Measurements from ENCODE around the gene UFSP2.

UFSP2 gene

DNA sequence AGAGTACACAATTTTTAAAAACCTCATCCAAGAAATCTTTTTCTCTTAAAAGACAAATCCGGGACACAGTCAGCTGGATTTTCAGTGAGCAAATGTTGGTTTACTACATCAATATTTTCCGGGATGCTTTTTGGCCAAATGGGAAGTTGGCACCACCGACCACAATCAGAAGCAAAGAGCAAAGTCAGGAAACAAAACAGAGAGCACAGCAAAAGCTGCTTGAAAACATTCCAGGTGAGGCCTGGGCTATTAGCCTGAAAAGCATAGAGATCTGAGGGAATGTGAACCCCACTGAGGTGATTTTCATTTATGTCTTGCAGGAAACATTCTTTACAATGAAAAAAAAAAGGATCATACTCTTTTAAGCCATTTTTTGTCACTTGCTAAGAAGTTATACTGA lies 63.9 kb downstream of the UFSP2 start:
- Histone ChIP-seq H3K4me2 (ENCODE audit: low read depth, low read length, poor library complexity, severe bottlenecking) (no peak overlapping the region), H3K9ac (ENCODE audit: low read length) (no peak overlapping the region), H3K9me2 (replicated peaks; ENCODE audit: insufficient read depth, low read length) (no peaks in the 10 kb centered on the region), H2AFZ (ENCODE audit: low read depth, low read length, severe bottlenecking) (no peak overlapping the region), H3K79me2 (ENCODE audit: insufficient read depth, low read length) (no peaks in the 10 kb centered on the region), H3K27ac (ENCODE audit: low read depth, low read length) (no peak overlapping the region), H3K36me3 (ENCODE audit: low read length) (peaks cover 4% of the 10 kb centered on the region; the same call in 1 of the 2 replicates), H3K27me3 (ENCODE audit: low read length) (no peaks in the 10 kb centered on the region), H3K4me3 (ENCODE audit: insufficient read depth, low read length, poor library complexity, severe bottlenecking) (no peak overlapping the region), H4K20me1 (ENCODE audit: low read depth, low read length) (no peaks in the 10 kb centered on the region), H3K9me3 (ENCODE audit: insufficient read depth, low read length) (no peaks in the 10 kb centered on the region), H3F3A (ENCODE audit: insufficient read depth) (0 out of 2 replicates have a peak, but pooled peaks cover 6% of the 10 kb centered on the region)
- TF ChIP-seq, protein P1, sequence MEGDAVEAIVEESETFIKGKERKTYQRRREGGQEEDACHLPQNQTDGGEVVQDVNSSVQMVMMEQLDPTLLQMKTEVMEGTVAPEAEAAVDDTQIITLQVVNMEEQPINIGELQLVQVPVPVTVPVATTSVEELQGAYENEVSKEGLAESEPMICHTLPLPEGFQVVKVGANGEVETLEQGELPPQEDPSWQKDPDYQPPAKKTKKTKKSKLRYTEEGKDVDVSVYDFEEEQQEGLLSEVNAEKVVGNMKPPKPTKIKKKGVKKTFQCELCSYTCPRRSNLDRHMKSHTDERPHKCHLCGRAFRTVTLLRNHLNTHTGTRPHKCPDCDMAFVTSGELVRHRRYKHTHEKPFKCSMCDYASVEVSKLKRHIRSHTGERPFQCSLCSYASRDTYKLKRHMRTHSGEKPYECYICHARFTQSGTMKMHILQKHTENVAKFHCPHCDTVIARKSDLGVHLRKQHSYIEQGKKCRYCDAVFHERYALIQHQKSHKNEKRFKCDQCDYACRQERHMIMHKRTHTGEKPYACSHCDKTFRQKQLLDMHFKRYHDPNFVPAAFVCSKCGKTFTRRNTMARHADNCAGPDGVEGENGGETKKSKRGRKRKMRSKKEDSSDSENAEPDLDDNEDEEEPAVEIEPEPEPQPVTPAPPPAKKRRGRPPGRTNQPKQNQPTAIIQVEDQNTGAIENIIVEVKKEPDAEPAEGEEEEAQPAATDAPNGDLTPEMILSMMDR (IDR thresholded peaks at IDR 0.05; ENCODE audit: insufficient read depth, low read length, poor library complexity, severe bottlenecking): no peak
- no peak for TF ChIP-seq EZH2phosphoT487 (conservative IDR thresholded peaks at IDR 0.05; ENCODE audit: low read length)

- Histone ChIP-seq H3K9me3 (ENCODE audit: insufficient read depth, low read length) (no peaks in the 10 kb centered on the region), H3K9me2 (replicated peaks; ENCODE audit: insufficient read depth, low read length) (no peaks in the 10 kb centered on the region), H3K79me2 (ENCODE audit: insufficient read depth, low read length) (no peaks in the 10 kb centered on the region), H3K27ac (ENCODE audit: low read depth, low read length) (no peak overlapping the region), H3K36me3 (ENCODE audit: low read length) (peaks cover 4% of the 10 kb centered on the region; the same call in 1 of the 2 replicates), H3K27me3 (ENCODE audit: low read length) (no peaks in the 10 kb centered on the region), H4K20me1 (ENCODE audit: low read depth, low read length) (no peaks in the 10 kb centered on the region), H3F3A (ENCODE audit: insufficient read depth) (0 out of 2 replicates have a peak, but pooled peaks cover 3% of the 10 kb centered on the region), H2AFZ (ENCODE audit: low read depth, low read length, severe bottlenecking) (no peak overlapping the region), H3K9ac (ENCODE audit: low read length) (no peak overlapping the region), H3K4me2 (ENCODE audit: low read depth, low read length, poor library complexity, severe bottlenecking) (no peak overlapping the region), H3K4me3 (ENCODE audit: insufficient read depth, low read length, poor library complexity, severe bottlenecking) (no peak overlapping the region)
- TF ChIP-seq EZH2phosphoT487 (conservative IDR thresholded peaks at IDR 0.05; ENCODE audit: low read length): no peak
- TF ChIP-seq, protein P1 (IDR thresholded peaks at IDR 0.05; ENCODE audit: insufficient read depth, low read length, poor library complexity, severe bottlenecking): no peak
Measured at GRCh38 chr4:185359767-185360446, 65.9 kb downstream of the UFSP2 start.

DNA sequence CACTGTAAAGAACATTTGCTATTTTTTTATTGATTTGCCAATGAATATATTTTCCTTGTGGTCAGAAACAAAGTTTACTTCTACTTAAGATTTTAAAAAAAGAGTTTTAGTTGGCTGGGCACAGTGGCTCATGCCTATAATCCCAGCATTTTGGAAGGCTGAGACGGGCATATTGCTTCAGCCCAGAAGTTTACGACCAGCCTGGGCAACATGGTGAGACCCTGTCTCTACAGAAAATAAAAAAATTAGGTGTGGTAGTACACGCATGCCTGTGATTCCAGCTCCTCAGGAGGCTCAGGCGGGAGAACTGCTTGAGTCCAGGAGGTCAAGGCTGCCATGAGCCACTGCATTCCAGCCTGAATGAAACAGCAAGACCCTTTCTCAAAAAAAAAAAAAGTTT lies 66.8 kb downstream of the UFSP2 start:
- Histone ChIP-seq H3K9me3 (ENCODE audit: insufficient read depth, low read length) (no peaks in the 10 kb centered on the region), H3K9me2 (replicated peaks; ENCODE audit: insufficient read depth, low read length) (no peaks in the 10 kb centered on the region), H3K27ac (ENCODE audit: low read depth, low read length) (no peak overlapping the region), H3K36me3 (ENCODE audit: low read length) (peaks cover 4% of the 10 kb centered on the region; the same call in 1 of the 2 replicates), H3K9ac (ENCODE audit: low read length) (no peak overlapping the region), H3F3A (ENCODE audit: insufficient read depth) (0 out of 2 replicates have a peak, but pooled peaks cover 3% of the 10 kb centered on the region), H4K20me1 (ENCODE audit: low read depth, low read length) (no peaks in the 10 kb centered on the region), H3K27me3 (ENCODE audit: low read length) (no peaks in the 10 kb centered on the region), H3K4me3 (ENCODE audit: insufficient read depth, low read length, poor library complexity, severe bottlenecking) (no peak overlapping the region), H2AFZ (ENCODE audit: low read depth, low read length, severe bottlenecking) (no peak overlapping the region), H3K79me2 (ENCODE audit: insufficient read depth, low read length) (no peaks in the 10 kb centered on the region), H3K4me2 (ENCODE audit: low read depth, low read length, poor library complexity, severe bottlenecking) (no peak overlapping the region)
- TF ChIP-seq, protein P1 (IDR thresholded peaks at IDR 0.05; ENCODE audit: insufficient read depth, low read length, poor library complexity, severe bottlenecking): no peak
- TF ChIP-seq EZH2phosphoT487 (conservative IDR thresholded peaks at IDR 0.05; ENCODE audit: low read length): no peak

Data from SU-DHL-6 (cell line).